A673 (cell line): ENCODE measurements around the gene TMEM89. TPM values are rescaled to one million over a fixed set of nuclear protein-coding genes. Genes with fewer than 3 reads are reported as not detected.

Source experiments
- BruUV-seq: library from RNA; stranded (reverse); fragments of 400-500 nt; replicated peaks from 2 replicates; lab custom pipeline; 2021; lab: Mats Ljungman, UMichigan
- CTCF ChIA-PET: fragments of 300-600 bp; sonication (Branson Sonifier 250); formaldehyde crosslinking; loops from one replicate; lab custom pipeline; 2022; ENCODE audit warnings: antibody characterized with exemption; lab: Charles Lee
- POLR2A ChIA-PET: fragments of 300-600 bp; sonication (Branson Sonifier 250); formaldehyde crosslinking; loops from one replicate; lab custom pipeline; 2022; ENCODE audit warnings: antibody characterized with exemption; ENCODE audit not compliant: low non-redundant PET; lab: Charles Lee
- DNase-seq: peaks from one replicate; pipeline ENCODE4 v3.0.0-alpha.2; 2015; ENCODE audit warnings: low spot score
- H3K27ac ChIP-seq: fragments of 200-600 bp; sonication (generic); 2 replicates; pipeline ENCODE4 v1.5.1; 2016; ENCODE audit warnings: mixed run types, low read depth, mild to moderate bottlenecking, mixed read lengths, antibody characterized with exemption, low read length; ENCODE audit not compliant: poor library complexity, severe bottlenecking
- H3K27me3 ChIP-seq: fragments of 200-600 bp; sonication (generic); replicated peaks from 2 replicates; pipeline ENCODE4 v1.6.1; 2017; ENCODE audit warnings: mixed run types, low read depth, mild to moderate bottlenecking, mixed read lengths, antibody characterized with exemption, low read length; ENCODE audit not compliant: insufficient read depth, poor library complexity
- H3K36me3 ChIP-seq: fragments of 200-600 bp; sonication (generic); 2 replicates; pipeline ENCODE4 v1.6.1; 2016; ENCODE audit warnings: mixed run types, mild to moderate bottlenecking, mixed read lengths, antibody characterized with exemption, low read length; ENCODE audit not compliant: insufficient read depth, poor library complexity, severe bottlenecking
- H3K4me1 ChIP-seq: fragments of 200-600 bp; sonication (generic); 2 replicates; pipeline ENCODE4 v1.6.1; 2017; ENCODE audit warnings: mixed run types, mild to moderate bottlenecking, mixed read lengths, antibody characterized with exemption, low read length; ENCODE audit not compliant: insufficient read depth, poor library complexity, severe bottlenecking
- H3K4me3 ChIP-seq: fragments of 200-600 bp; sonication (generic); 2 replicates; pipeline ENCODE4 v1.5.1; 2016; ENCODE audit warnings: low read depth, mixed run types, mild to moderate bottlenecking, mixed read lengths, low read length; ENCODE audit not compliant: poor library complexity, severe bottlenecking
- H3K9me3 ChIP-seq: fragments of 200-600 bp; sonication (generic); 2 replicates; pipeline ENCODE4 v1.6.1; 2016; ENCODE audit warnings: mixed run types, low read depth, mild to moderate bottlenecking, mixed read lengths, antibody characterized with exemption, low read length; ENCODE audit not compliant: poor library complexity, severe bottlenecking
- CTCF ChIP-seq: fragments of 300-800, 200-600 bp; sonication (generic); conservative IDR thresholded peaks from 2 replicates; pipeline ENCODE4 v1.5.1; 2017; ENCODE audit warnings: low read depth, mild to moderate bottlenecking, antibody characterized with exemption, low read length, moderate library complexity, mixed read lengths
- EZH2 ChIP-seq: fragments of 200-600 bp; sonication (generic); IDR thresholded peaks from 2 replicates; pipeline ENCODE4 v1.6.1; 2017; ENCODE audit warnings: borderline replicate concordance, low read depth, mild to moderate bottlenecking, mixed read lengths, antibody characterized with exemption, low read length; ENCODE audit not compliant: poor library complexity, severe bottlenecking
- intact Hi-C: fragments of 100-400 bp; cut with micrococcal nuclease; formaldehyde crosslinking; loops from one replicate; pipeline ENCODE4 v1.10.0; 2022; ENCODE audit not compliant: unreplicated experiment
- total RNA-seq: library from RNA; stranded (reverse); gene quantifications from 2 replicates; pipeline ENCODE4 v1.2.3, GENCODE V29; 2021

TMEM89 gene
- total RNA-seq, 1 experiment from 2014 or later, result not detected

DNA sequence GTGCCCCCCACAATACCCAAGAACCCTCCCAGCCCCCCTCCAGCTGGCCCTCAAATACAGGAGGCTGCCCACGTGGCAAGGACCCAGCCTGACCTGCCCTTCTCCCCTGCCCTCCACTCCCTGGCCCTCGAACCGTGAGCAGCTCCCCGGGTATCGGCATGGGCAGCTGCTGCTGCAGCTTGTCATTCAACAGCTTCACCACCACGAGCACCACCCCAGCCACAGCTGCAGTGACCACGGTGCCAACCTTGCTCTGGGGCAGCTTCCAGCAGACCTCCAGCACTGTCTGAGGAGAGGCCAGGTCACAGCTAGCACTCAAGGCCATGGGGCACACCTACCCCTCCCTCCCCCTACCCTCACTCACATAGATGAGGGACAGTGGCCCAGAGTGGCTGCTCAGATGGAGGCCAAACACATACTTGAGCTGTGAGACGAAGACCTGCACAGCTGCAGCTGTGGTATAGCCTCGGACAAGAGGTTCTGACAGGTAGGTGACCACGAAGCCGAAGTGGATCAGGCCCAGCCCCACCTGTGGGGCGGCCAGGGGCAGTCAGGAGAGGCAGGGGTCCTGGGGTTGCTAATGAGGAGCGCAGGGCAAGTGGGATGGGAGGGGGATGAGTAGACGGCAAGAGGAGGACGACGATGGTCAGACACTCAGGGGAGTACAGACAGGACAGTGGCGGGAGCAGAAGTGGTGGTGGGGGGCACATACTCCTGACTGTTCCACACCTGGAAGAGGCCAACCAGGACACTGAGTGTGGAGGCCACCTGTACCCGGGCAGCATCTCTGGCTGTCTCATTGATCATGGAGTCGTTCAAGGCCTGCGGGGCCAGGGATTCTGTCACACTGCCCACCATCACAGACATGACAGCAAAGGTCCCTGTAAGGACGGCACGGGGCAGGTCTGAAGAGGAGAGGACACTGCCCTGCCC, 10.2 kb upstream of the TMEM89 start:
- Histone ChIP-seq H3K4me3 (no peak overlapping the region), H3K27ac (no peak overlapping the region), H3K27me3 (no peaks in the 10 kb centered on the region), H3K4me1 (no peaks in the 10 kb centered on the region), H3K36me3 (no peaks in the 10 kb centered on the region), H3K9me3 (no peaks in the 10 kb centered on the region)
- POLR2A ChIA-PET, result no interaction called here
- BruUV-seq, result no TSS peak
- CTCF ChIA-PET, result interaction anchor here (0.5 kb wide), 1 partner anchor 849 kb away, joined by 8 read pairs; no protein-coding TSS in a partner anchor
- intact Hi-C loops, result no loop called here
- no peak for TF ChIP-seq CTCF
- no peak for TF ChIP-seq EZH2
- DNase-seq, result no peak

GRCh38 chr3:48630833-48631232, 9.3 kb upstream of the TMEM89 start:
- no peak for TF ChIP-seq CTCF
- no peak for TF ChIP-seq EZH2
- Histone ChIP-seq H3K27me3 (no peaks in the 10 kb centered on the region), H3K9me3 (no peaks in the 10 kb centered on the region), H3K27ac (no peak overlapping the region), H3K36me3 (no peaks in the 10 kb centered on the region), H3K4me3 (no peak overlapping the region), H3K4me1 (no peaks in the 10 kb centered on the region)
- BruUV-seq, result no TSS peak
- DNase-seq, result no peak
- intact Hi-C loops, result no loop called here
- CTCF ChIA-PET, result no interaction called here
- POLR2A ChIA-PET, result no interaction called here

DNA sequence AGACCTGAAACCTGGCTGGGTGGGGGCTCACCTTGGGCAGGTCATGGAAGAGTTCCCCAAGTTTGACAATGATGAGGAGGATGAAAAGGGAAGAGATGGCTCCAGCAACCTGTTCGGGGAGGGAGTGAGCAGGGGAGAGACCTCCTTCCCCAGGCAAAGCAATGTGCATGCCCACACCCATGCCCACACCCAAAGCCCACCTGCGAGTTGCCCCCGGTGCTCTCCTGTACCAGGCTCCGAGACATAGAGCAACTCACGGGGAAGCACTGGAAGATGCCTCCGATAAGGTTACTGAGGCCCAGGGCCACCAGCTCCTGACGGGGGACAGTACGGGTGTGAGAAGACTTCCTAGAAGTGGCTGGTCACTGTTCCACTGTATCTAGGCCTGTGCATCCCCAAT, 8.8 kb upstream of the TMEM89 start:
- H3K4me3 ChIP-seq, result no peak overlapping the region
- H3K36me3 ChIP-seq, result no peaks in the 10 kb centered on the region
- intact Hi-C loops, result no loop called here
- DNase-seq, result no peak
- H3K27me3 ChIP-seq, result no peaks in the 10 kb centered on the region
- ChIA-PET POLR2A (no interaction called here), CTCF (no interaction called here)
- no peaks in the 10 kb centered on the region for H3K4me1 ChIP-seq
- H3K9me3 ChIP-seq, result no peaks in the 10 kb centered on the region
- BruUV-seq, result no TSS peak
- TF ChIP-seq CTCF (no peak), EZH2 (no peak)
- no peak overlapping the region for H3K27ac ChIP-seq
